SJSA1 (cell line): ENCODE data around the gene FBXO46. TPM values are rescaled to one million over a fixed set of nuclear protein-coding genes. Genes with fewer than 3 reads are reported as not detected.
A peak's percentile ranks its signal among the peaks of the same experiment; 100 is the strongest.
"Not testable (repeated sequence)": the region's sequence is repeated elsewhere in the genome, so short reads cannot be mapped to it uniquely, and the experiment has no call there.

Experiments used
- DNase-seq, 2 experiments: peaks; one replicate each; pipeline ENCODE4 v3.0.0-alpha.2; 2015 to 2020; ENCODE audit warnings: low spot score in 2 of 2, low read depth in 1 of 2
- H3K27ac ChIP-seq: fragments of 250-450 bp; sonication (Bioruptor Pico); 2 replicates; pipeline ENCODE4 v1.5.1; 2020; ENCODE audit warnings: mild to moderate bottlenecking, moderate library complexity
- H3K27me3 ChIP-seq: fragments of 250-450 bp; sonication (Bioruptor Pico); replicated peaks from 2 replicates; pipeline ENCODE4 v1.5.1; 2020; ENCODE audit warnings: mild to moderate bottlenecking, moderate library complexity
- H3K36me3 ChIP-seq: fragments of 250-450 bp; sonication (Bioruptor Pico); 2 replicates; pipeline ENCODE4 v1.5.1; 2020; ENCODE audit warnings: mild to moderate bottlenecking
- H3K4me1 ChIP-seq: fragments of 250-450 bp; sonication (Bioruptor Pico); replicated peaks from 2 replicates; pipeline ENCODE4 v1.6.1; 2021; ENCODE audit warnings: mild to moderate bottlenecking
- H3K4me3 ChIP-seq: fragments of 250-450 bp; sonication (Bioruptor Pico); 2 replicates; pipeline ENCODE4 v1.5.1; 2020; ENCODE audit warnings: mild to moderate bottlenecking
- H3K9me3 ChIP-seq: fragments of 250-450 bp; sonication (Bioruptor Pico); replicated peaks from 2 replicates; pipeline ENCODE4 v1.5.1; 2020; ENCODE audit warnings: mild to moderate bottlenecking
- total RNA-seq: library from RNA; depleted of rRNA; stranded (reverse); fragments of >200 nt; shearing (Covaris generic); gene quantifications from 2 replicates; pipeline ENCODE4 v1.2.3, GENCODE V29; 2014

The FBXO46 gene
- total RNA-seq, 1 experiment from 2014 or later, result 10.7 TPM

DNA sequence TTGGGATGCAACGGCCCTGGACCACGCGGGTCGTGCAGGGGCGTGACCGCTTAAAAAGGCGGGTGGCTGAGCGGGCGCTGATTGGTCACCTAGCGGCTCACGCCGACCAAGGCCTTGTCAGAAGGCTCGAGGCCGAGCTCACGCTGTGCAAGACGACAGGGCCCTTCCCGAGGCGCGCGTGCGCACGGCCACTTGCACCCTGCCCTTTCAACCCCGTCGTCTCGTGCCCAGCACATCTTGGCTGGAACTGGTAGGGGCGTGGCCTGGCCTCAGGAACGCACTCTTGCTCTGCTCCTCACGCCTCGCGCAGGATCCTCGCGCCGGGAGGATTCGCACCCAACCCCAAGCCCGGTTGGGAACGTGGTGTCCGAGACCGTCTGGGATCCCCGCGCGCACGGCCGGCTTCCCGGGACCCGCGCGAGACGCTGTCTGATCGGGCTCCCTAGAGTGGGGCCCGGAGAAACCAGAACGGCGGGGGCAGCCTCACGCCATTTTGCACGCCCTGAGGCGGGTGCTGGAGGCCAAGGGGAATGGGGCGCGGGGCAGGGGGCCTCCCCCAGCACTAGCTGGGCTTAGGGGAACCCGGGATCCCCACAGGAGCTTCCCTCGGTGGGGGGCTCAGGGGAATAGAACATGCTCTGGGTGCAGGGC lies 2.6 kb upstream of the FBXO46 start, which contains the start of gene MEIOSIN:
MEIOSIN (plus strand) TSS at position 280 of the 651 bp plus-strand sequence. CDS start 1,938 bp downstream, outside the sequence.
- no peaks in the 10 kb centered on the region for H3K9me3 ChIP-seq
- peaks cover 13% of the 10 kb centered on the region for H3K4me1 ChIP-seq
- H3K27me3 ChIP-seq, result no peaks in the 10 kb centered on the region
- peaks cover 8% of the 10 kb centered on the region; the same call in 1 of the 2 replicates for H3K36me3 ChIP-seq
- DNase-seq, result no peak
- H3K27ac ChIP-seq, result no peak within 1 kb of the TSS
- H3K4me3 ChIP-seq, result no peak within 1 kb of the TSS

DNA sequence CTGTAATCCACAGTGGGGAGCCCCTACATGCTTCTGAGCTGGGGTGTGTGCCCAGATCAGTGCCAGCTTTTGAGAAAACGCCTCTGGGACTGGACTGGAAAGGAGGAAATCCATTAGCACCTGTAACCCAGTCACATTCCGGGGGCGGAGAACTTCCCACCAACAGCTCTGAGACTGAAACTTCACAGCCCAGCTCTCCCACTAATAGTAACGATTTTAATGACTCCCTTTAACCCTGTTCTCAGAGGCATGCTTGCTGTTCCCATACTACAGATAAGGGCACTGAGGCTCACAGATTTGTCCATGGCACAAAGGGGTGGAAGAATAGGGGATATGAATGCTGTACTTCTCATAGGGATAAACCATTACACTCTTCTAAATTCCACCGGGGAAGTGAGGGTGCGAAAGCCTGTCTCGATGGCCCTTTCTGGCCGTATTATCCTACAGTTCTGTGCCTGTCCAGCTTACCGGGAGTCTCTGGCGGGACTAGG lies 851 bp downstream of the FBXO46 start:
- peak in 1 of 2 experiments; percentile 12 for DNase-seq
- no peaks in the 10 kb centered on the region for H3K27me3 ChIP-seq
- peaks cover 11% of the 10 kb centered on the region; the same call in 1 of the 2 replicates for H3K36me3 ChIP-seq
- no peaks in the 10 kb centered on the region for H3K9me3 ChIP-seq
- H3K27ac ChIP-seq, result peak overlapping the region; percentile 13; the same call in 1 of the 2 replicates
- peak overlapping the region; percentile 56 for H3K4me3 ChIP-seq
- peaks cover 14% of the 10 kb centered on the region for H3K4me1 ChIP-seq

DNA sequence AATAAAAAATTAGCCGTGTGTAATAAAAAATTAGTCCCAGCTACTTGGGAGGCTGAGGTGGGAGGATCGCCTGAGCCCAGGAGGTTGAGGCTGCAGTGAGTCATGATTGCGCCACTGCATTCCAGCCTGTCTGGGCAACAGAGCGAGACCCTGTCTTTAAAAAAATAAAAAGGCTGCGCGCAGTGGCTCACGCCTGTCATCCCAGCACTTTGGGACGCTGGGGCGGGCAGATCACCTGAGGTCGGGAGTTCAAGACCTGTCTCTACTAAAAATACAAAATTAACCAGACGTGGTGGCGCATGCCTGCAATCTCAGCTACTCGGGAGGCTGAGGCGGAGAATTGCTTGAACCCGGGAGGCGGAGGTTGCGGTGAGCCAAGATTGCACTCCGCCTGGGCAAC lies 2.0 kb downstream of the FBXO46 start:
- not testable (repeated sequence) for H3K9me3 ChIP-seq, DNase-seq, H3K27me3 ChIP-seq, H3K4me3 ChIP-seq, H3K27ac ChIP-seq
- H3K36me3 ChIP-seq, result peaks cover 11% of the 10 kb centered on the region; the same call in 1 of the 2 replicates
- peaks cover 25% of the 10 kb centered on the region for H3K4me1 ChIP-seq

DNA sequence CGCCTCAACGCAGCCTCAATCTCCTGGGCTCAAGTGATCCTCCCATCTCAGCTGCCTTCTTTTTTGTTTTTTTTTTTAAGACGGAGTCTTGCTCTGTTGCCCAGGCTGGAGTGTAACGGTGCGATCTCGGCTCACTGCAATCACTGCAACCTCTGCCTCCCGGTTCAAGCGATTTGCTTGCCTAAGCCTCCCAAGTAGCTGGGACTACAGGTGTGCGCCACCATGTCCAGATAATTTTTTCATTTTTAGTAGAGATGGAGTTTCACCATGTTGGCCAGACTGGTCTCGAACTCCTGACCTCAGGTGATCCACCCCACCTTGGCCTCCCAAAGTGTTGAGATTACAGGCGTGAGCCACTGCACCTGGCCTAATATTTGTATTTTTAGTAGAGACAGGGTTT lies 10.6 kb downstream of the FBXO46 start:
- H3K9me3 ChIP-seq, DNase-seq, H3K4me3 ChIP-seq, H3K27ac ChIP-seq, H3K27me3 ChIP-seq: not testable (repeated sequence)
- H3K4me1 ChIP-seq, result peaks cover 45% of the 10 kb centered on the region
- peaks cover 20% of the 10 kb centered on the region for H3K36me3 ChIP-seq

DNA sequence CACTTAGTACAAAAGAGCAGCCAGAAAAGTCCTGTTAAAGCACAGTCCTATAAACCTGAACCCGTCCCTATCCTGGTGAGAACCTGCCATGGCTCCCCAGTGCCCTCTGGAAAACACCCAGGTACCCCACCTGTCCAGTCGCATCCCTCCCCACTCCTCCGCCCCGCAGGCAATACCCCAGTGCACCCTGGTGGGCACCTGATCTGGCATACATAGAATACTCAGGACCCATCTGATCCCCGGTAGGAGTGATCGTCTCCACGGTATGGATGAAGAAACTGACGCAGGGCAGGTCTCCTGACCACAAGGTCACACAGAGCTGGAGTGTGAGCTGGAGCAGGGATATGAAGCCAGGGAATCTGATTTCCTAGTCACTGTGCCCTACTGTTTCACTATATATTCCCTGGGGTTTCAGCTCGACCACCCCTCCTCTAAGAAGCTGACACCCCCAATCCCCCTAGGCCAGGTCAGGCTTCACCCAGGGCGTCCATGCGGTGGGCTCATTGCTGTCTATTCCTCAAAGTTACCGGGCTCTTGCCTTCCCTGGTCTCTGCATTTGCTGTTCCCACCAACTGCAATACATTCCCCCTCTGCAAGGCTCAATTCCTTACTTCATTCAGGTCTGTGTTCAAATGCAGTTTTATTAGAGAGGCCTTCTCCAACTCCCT lies 12.6 kb downstream of the FBXO46 start:
- peak overlapping the region; percentile 53 for H3K27ac ChIP-seq
- peaks cover 4% of the 10 kb centered on the region; the same call in 1 of the 2 replicates for H3K9me3 ChIP-seq
- H3K4me1 ChIP-seq, result peaks cover 27% of the 10 kb centered on the region
- H3K27me3 ChIP-seq, result no peaks in the 10 kb centered on the region
- H3K36me3 ChIP-seq, result peaks cover 20% of the 10 kb centered on the region
- H3K4me3 ChIP-seq, result peak overlapping the region; percentile 45
- DNase-seq, result no peak

DNA sequence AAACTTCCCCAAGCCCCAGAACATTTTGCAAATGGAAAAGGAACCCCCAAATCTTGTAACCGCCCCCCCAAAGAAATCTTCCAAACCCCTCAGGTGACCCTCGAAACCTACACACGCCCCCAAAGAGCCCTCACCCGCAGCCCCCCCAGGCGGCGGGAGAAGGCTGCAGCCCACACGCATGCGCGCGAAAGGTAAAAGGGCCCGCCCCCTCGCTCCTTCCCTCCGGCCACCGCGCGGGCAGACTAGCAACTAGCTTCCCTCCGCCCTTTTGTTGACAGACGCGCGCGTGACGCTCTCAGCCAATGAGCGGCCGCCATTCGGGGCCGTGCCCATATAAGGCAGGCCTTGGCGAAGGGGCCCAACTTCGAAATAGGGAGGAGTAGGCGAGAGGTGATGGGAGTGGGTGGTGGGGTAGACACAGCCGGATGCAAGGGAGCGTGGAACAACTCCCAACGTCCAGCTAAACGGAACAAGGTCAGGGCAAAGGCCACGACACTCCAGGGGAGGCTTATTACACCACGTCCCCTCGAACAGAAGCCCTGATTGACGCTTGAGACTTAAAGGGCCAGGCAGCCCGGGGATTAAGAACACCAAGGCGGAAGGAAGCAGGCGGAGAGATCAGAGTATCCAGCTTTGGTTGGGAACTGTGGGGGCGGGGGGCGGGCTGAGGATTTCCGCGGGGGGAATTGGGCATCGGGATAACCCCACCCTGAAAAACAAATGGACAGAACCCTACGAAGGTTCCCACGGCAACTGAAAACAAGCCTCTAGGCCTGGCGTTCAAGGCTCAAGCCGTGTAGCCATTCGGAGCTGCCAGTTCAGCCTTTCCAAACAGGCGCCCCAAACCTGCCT lies 13.3 kb downstream of the FBXO46 start:
- peak; percentile 99 for DNase-seq
- Histone ChIP-seq H3K4me1 (peaks cover 20% of the 10 kb centered on the region), H3K4me3 (peak overlapping the region; percentile 45), H3K36me3 (peaks cover 25% of the 10 kb centered on the region), H3K27me3 (no peaks in the 10 kb centered on the region), H3K27ac (peak overlapping the region; percentile 53), H3K9me3 (peaks cover 4% of the 10 kb centered on the region; the same call in 1 of the 2 replicates)

DNA sequence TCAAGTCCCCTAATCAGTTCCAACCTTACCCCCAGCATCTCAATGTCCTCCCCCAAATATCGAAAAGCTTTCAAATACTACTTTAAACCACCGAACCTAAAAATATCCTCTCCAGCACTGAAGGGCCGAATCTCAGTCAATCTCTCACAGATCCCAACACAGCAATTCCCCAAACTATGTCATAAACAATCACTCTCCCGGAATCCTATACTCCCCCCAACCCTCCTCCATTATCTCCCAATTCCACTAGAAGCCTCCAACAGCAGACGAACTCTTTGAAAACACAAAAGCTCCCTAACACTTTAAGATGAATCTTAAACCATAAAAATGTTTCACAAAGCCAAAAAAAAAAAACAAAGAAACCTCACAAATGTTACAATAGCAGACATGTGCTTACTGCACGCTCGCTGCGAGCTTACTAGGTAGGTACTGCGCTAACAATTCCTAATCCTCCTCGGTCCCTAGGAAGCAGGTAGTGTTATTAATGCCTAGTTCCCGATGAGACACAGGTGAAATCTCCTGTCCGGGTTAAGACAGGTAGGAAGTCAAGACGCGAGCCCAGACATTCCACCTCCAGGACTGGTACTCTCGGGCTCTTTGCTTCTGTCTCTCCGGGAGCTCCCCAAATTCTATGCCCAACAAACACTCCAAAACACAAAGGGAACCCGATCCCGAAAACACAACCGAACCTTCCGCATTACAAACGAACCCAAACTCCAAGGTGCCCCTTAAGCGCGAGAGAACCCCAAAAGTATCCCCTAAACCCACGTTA lies 14.2 kb downstream of the FBXO46 start:
- Histone ChIP-seq H3K27ac (0 out of 2 replicates have a peak overlapping the region, but pooled peaks have one; percentile 13), H3K4me3 (peak overlapping the region; percentile 45), H3K27me3 (no peaks in the 10 kb centered on the region), H3K36me3 (peaks cover 27% of the 10 kb centered on the region), H3K9me3 (no peaks in the 10 kb centered on the region), H3K4me1 (peaks cover 12% of the 10 kb centered on the region)
- DNase-seq, result peak in 1 of 2 experiments; percentile 44

DNA sequence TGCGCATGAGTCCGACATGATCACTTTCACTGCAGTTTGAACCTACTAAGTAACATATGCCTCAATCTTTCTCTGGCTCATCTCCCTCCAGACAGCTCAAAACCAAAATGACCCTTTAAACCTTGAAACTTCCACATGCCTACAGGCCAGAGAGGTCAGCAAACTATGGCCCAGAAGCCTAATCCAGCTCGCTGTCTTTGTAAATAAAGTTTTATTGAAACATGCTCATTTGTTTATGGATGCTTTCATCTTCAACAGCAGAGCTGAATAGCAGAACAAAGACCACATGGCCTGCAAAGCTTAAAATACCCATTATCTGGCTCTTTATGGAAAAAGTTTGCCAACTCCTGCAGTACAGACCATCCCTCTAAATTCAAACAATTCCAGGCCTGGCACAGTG lies 15.6 kb downstream of the FBXO46 start:
- H3K9me3 ChIP-seq, result no peaks in the 10 kb centered on the region
- H3K4me3 ChIP-seq, result no peak overlapping the region

DNA sequence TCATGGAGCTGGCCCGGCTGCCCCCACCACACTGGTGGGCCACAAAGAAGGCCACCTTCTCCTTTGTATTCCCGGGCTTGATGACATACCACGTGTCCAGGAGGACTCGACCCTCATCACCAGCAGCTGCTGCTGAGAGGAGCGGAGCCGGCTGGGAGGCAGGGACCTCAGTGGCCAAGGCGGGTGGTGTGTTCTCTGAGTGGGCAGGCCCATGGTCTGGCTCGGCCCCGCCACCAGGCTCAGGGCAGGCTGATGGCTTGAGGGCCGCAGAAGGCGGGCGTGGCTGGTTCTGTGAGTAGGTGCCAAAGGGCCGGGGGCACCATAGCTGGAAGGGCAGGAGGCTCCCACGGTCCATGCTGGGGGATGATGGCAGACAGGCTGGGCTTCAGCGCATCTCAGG lies 17.6 kb downstream of the FBXO46 start:
- H3K4me1 ChIP-seq, result peaks cover 10% of the 10 kb centered on the region
- DNase-seq, result no peak
- peaks cover 42% of the 10 kb centered on the region for H3K36me3 ChIP-seq
- no peak overlapping the region for H3K27ac ChIP-seq
- H3K9me3 ChIP-seq, result no peaks in the 10 kb centered on the region
- H3K27me3 ChIP-seq, result no peaks in the 10 kb centered on the region
- no peak overlapping the region for H3K4me3 ChIP-seq

More for the DNA sequence above, 15.6 kb downstream of the FBXO46 start:
- Histone ChIP-seq H3K27me3 (no peaks in the 10 kb centered on the region), H3K36me3 (peaks cover 37% of the 10 kb centered on the region), H3K4me1 (peaks cover 12% of the 10 kb centered on the region), H3K27ac (no peak overlapping the region)
- no peak for DNase-seq

DNA sequence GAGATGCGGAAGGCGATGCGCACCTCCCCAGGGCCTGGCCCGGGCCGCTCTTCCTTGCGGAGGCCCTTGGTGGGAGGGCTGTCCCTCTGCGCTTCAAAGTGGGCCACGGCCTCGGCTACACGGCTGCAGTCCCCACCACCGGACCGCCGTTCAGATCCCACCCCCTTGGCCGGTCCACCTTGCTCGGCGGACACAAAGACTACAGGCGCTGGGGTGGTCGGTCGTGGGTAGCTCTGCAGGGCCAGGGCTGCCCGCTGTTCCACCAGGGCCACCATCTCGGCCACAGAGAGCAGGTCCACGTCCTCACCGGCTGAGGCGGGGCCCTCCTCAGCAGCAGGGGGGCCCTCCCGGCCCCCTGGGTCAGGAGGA lies 18.0 kb downstream of the FBXO46 start:
- DNase-seq, result no peak
- no peak overlapping the region for H3K27ac ChIP-seq
- H3K27me3 ChIP-seq, result no peaks in the 10 kb centered on the region
- no peaks in the 10 kb centered on the region for H3K9me3 ChIP-seq
- H3K4me3 ChIP-seq, result no peak overlapping the region
- H3K4me1 ChIP-seq, result peaks cover 5% of the 10 kb centered on the region
- H3K36me3 ChIP-seq, result peaks cover 39% of the 10 kb centered on the region

DNA sequence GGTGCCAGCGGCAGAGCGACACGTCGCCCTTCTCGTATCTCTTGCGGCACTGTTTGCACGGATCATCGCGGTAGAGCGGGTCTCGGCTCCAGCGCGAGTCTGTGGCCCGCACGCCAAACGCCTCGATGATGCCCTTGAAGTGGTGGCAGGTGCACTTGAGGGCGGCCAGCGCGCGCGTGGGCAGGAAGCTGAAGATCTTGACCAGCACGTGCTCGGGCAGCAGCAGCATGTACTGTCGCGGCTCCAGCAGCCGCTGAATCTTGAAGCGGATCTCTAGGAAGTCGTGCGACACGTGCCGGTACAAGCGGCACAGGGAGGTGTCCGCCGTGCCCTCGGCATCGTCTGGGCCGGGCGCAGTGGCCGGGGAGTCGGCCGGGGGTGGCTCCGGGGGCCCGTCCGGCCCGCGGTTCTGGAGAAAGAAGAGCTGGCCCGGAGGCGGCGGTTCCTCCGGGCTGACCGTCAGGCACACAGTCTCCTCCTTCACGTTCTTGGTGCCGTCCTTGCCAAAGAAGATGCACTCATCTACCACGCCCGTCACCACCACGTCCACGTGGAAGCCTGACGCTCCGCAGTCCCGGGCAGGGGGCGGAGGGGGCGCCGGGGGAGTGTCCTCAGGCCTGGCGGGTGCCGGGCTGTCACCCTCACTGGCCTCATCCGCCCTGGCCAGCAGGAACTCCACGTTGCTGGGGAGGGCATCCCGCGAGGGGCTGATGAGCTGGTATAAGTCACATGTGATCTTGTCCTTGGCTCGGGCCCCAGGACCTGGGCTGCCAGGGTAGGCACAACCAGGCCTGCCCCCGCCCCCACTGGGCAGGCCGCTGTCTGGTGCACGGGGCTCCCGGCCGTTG lies 18.6 kb downstream of the FBXO46 start:
- H3K9me3 ChIP-seq, result no peaks in the 10 kb centered on the region
- no peaks in the 10 kb centered on the region for H3K27me3 ChIP-seq
- H3K4me1 ChIP-seq, result peaks cover 5% of the 10 kb centered on the region; the same call in 1 of the 2 replicates
- DNase-seq, result no peak
- no peak overlapping the region for H3K4me3 ChIP-seq
- H3K27ac ChIP-seq, result no peak overlapping the region
- H3K36me3 ChIP-seq, result peaks cover 39% of the 10 kb centered on the region

DNA sequence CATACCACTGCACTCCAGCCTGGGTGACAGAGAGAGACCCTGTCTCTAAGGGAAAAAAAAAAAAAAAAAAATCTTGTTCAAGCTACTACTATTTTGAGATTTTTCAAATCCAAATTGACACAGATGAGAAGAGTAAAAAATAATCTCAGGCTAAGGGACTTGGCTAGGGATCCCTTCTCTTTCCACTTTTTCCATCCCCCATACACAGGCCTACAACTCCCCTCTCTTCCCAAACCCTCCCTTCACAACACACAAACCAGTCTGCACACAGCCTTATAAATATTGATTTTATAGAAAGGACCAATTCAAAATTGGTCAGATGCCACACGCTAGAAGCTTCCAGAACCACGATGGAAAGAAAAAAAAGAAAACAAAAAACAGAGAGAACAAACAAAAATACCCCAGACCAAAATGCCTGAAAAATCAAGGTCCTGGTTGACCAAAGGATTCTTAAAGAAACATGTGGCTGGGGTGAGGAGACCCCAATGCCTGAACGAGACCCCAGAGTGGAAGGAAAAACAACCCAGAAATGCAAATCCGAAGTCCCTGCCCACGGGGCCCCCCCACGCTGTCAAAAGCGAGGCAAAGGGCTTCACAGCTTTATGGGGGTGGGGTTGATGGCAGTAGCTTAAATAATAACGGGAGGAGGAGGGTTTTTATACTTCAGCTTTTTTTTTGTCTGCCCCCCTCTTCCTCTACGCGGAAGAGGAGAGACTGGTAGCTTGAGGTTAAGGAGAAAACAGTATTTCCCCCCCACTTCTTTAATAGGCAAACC lies 20.2 kb downstream of the FBXO46 start:
- H3K9me3 ChIP-seq, result no peaks in the 10 kb centered on the region
- peaks cover 39% of the 10 kb centered on the region for H3K36me3 ChIP-seq
- H3K4me1 ChIP-seq, result no peaks in the 10 kb centered on the region
- H3K27ac ChIP-seq, result no peak overlapping the region
- DNase-seq, result no peak
- no peak overlapping the region for H3K4me3 ChIP-seq
- H3K27me3 ChIP-seq, result no peaks in the 10 kb centered on the region
